ENCODE results near the gene CABP7.

- no peak for TF ChIP-seq CTCF (IDR thresholded peaks at IDR 0.05)
- TF ChIP-seq POLR2A (IDR thresholded peaks at IDR 0.05), result no peak
These were observed 31.9 kb downstream of the CABP7 start for GRCh38 chr22:29751669-29752068.

All from suprapubic skin (tissue), 3 donors.